ENCODE data around the gene NSUN4. TPM values are rescaled to one million over a fixed set of nuclear protein-coding genes. Genes with fewer than 3 reads are reported as not detected.

The NSUN4 gene
- total RNA-seq, 1 donor from 2014 or later, result 27.7 TPM

DNA sequence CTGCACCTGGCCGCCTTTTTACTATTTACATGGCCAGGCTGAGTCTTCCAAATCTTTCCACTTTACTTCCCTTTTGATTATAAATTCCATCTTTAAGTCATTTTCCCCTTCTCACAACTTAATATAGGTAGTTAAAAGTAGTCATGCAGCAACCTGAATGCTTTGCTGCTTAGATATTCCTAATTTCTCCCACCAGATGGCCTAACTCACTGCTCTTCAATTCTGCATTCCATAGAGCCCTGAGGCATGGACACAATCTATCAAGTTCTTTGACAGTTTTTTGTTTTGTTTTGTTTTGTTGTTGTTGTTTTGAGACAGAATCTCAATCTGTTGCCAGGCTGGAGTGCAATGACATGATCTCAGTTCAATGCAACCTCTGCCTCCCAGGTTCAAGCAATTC is 31.8 kb downstream of the NSUN4 start:
- H3K27ac ChIP-seq, result no peak overlapping the region
- no peak overlapping the region for H3K4me3 ChIP-seq
- intact Hi-C loops (cut with DNase I), result no loop called here
- TF ChIP-seq, protein P1, sequence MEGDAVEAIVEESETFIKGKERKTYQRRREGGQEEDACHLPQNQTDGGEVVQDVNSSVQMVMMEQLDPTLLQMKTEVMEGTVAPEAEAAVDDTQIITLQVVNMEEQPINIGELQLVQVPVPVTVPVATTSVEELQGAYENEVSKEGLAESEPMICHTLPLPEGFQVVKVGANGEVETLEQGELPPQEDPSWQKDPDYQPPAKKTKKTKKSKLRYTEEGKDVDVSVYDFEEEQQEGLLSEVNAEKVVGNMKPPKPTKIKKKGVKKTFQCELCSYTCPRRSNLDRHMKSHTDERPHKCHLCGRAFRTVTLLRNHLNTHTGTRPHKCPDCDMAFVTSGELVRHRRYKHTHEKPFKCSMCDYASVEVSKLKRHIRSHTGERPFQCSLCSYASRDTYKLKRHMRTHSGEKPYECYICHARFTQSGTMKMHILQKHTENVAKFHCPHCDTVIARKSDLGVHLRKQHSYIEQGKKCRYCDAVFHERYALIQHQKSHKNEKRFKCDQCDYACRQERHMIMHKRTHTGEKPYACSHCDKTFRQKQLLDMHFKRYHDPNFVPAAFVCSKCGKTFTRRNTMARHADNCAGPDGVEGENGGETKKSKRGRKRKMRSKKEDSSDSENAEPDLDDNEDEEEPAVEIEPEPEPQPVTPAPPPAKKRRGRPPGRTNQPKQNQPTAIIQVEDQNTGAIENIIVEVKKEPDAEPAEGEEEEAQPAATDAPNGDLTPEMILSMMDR (IDR thresholded peaks at IDR 0.05), result no peak
- H3K4me1 ChIP-seq, result no peaks in the 10 kb centered on the region
- H3K9me3 ChIP-seq, result no peaks in the 10 kb centered on the region
- H3K27me3 ChIP-seq, result no peaks in the 10 kb centered on the region
- ATAC-seq (no peak), DNase-seq (no peak)
- H3K36me3 ChIP-seq, result peaks cover 19% of the 10 kb centered on the region

DNA sequence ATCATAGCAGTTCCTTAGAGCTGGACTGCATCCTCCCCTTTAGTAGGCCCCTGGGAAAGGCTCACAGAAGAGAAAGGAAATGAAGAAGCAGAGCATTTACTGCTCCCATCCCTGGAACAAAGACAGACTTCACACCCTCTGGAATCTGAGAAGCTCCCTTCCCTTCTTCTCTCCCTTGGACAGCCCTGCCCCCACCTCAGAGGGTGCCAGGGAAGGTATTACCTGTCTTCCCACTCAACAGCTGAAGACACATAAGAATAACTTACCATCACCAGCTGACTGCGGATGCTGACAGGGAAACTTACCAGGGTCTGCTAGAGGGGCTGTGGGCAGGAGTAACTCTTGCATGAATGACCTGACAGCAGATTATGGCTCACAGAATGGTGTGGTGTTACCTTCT is 39.4 kb downstream of the NSUN4 start:
- DNase-seq, result no peak
- H3K27ac ChIP-seq, result no peak overlapping the region
- no peaks in the 10 kb centered on the region for H3K4me1 ChIP-seq
- intact Hi-C loops (cut with DNase I), result no loop called here
- no peak for ATAC-seq
- H3K36me3 ChIP-seq, result no peaks in the 10 kb centered on the region
- no peaks in the 10 kb centered on the region for H3K27me3 ChIP-seq
- H3K9me3 ChIP-seq, result no peaks in the 10 kb centered on the region
- TF ChIP-seq, protein P1 (IDR thresholded peaks at IDR 0.05), result no peak
- H3K4me3 ChIP-seq, result no peak overlapping the region

DNA sequence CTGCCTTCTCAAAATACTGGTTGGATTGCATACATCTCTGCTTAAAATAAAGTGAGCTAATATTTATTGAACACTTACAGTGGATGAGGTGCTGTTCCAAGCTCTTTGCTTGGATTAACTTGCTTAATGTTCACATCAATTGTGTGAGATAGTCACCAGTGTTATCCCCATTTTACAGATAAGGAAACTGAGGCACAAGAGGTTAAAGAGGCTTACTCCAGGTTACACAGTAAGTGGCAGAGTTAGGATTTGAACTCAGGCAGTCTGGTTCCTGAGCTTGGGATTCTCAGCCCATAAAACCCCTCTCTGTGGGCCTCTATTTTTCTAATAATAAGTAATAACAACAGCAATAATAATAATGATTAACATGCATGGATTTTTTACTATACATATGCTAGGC is 39.9 kb downstream of the NSUN4 start:
- Histone ChIP-seq H3K9me3 (no peaks in the 10 kb centered on the region), H3K4me3 (no peak overlapping the region), H3K27me3 (no peaks in the 10 kb centered on the region), H3K36me3 (no peaks in the 10 kb centered on the region), H3K27ac (no peak overlapping the region), H3K4me1 (no peaks in the 10 kb centered on the region)
- ATAC-seq, result no peak
- no peak for DNase-seq
- intact Hi-C loops (cut with DNase I), result no loop called here
- TF ChIP-seq, protein P1 (IDR thresholded peaks at IDR 0.05), result no peak

DNA sequence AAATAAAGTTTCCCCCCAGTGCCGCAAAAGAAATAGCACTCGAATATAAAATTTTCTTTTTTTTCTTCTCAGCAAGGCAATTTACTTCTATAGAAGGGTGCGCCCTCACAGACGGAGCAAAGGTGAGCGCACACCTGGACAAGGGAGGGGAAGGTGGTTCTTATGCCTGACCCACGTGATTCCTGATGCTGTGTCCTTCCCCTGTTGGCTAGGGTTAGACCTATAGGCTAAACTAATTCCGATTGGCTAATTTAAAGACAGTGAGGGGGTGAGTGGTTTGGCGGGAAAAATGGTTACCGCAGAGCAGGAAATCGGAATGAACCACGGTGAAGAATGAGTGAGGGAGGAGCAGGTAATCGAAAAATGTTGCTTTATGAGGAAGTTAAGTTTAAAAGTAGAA is 52.9 kb downstream of the NSUN4 start:
- ATAC-seq (no peak), DNase-seq (no peak)
- TF ChIP-seq, protein P1 (IDR thresholded peaks at IDR 0.05), result no peak
- intact Hi-C loops (cut with DNase I), result no loop called here
- Histone ChIP-seq H3K9me3 (peaks cover 3% of the 10 kb centered on the region), H3K36me3 (no peaks in the 10 kb centered on the region), H3K27me3 (peaks cover 5% of the 10 kb centered on the region), H3K4me3 (no peak overlapping the region), H3K27ac (no peak overlapping the region), H3K4me1 (peaks cover 3% of the 10 kb centered on the region)

DNA sequence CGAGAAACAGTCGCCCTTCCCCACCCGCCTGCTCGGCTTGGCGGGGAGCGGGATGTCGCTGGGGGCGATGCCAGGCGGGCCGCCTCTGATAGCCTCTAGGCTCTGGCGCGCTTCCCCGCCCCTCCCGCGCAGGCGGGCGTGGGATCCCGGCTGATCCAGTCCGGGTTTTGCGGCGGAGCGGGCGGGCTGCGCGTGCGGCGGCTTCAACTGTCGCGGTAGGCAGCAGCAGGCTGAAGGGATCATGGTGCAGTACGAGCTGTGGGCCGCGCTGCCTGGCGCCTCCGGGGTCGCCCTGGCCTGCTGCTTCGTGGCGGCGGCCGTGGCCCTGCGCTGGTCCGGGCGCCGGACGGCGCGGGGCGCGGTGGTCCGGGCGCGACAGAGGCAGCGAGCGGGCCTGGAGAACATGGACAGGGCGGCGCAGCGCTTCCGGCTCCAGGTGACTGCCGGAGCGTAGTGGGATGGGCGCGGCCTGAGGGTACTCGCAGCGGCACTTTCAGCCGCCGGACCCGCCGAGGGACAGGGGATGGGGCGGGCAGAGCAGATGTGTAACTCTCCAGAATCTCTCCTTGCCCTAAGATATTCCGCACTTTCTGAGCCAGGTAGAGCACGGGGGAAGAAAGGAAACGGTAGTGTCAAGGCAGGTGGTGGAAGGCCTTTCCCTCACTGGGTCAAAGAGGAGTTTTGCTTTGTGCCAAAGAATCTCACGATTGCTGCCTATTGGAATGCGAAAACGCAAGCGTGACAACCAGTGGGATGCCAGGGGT is 53.7 kb downstream of the NSUN4 start, which contains the start of gene FAAH:
FAAH (plus strand) TSS at position 210 of the 764 bp plus-strand sequence; CDS start at position 242, 32 bp downstream.
- intact Hi-C loops (cut with DNase I), result no loop called here
- Histone ChIP-seq H3K36me3 (no peaks in the 10 kb centered on the region), H3K27ac (peak within 1 kb of the TSS; percentile 36), H3K4me1 (peaks cover 3% of the 10 kb centered on the region), H3K27me3 (peaks cover 5% of the 10 kb centered on the region), H3K4me3 (peak within 1 kb of the TSS; percentile 57), H3K9me3 (peaks cover 3% of the 10 kb centered on the region)
- ATAC-seq, result peak; percentile 98
- TF ChIP-seq, protein P1 (IDR thresholded peaks at IDR 0.05), result no peak
- DNase-seq, result peak; percentile 89
